ENCODE results near the gene C20orf204. TPM values are rescaled to one million over a fixed set of nuclear protein-coding genes. Genes with fewer than 3 reads are reported as not detected.

The C20orf204 gene
- total and polyA plus RNA-seq, 2 donors (not counting 3 experiments of a cell fraction or from before 2014, with no cell fraction given): 2.8 to 5.8 TPM

DNA sequence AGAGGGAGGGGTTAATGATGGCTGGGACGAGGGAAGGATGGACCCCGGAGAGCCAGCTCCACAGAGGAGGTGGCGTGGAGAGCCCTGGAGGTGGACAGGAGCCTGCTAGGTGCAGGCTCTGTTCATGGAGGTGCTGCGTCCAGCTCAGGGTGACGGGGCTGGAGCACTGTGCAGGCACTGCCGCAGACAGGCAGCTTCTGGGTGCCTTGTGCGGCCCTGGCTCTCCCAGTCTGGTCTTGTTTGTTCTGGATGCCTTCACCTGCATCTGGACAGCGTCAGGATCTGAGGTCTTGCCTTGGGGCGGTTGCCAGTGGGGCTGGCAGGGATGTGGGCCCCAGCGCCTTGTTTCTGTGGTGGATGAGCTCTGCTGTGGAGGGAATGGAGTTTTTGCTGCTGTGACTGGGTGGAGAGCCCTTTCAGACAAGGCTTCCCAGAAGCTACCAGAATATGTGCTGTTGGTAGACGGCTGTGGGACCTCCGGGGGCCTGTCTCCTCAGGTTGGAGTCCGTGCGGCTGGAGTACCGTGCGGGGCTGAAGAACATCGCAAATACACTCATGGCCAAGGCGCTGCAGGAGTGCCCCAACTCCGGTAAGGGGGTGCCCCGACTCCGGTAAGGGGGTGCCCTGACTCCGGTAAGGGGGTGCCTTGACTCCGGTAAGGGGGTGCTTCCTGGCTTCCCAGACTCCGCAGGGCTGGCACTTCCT is 7.8 kb upstream of the C20orf204 start:
- H4K20me1 ChIP-seq (replicated peaks; ENCODE audit: control insufficient read depth, extremely low read depth, insufficient read depth, low read length): no peaks in the 10 kb centered on the region
- intact Hi-C loops (cut with micrococcal nuclease) (no loop called here), dilution Hi-C loops (cut with MboI; ENCODE audit: extremely low pct_ligation_motif_present, low sequenced_read_pairs) (no loop called here)
- DNase-seq (ENCODE audit: low read depth, low spot score) (no peak), FAIRE-seq (no peak)
- ChIA-PET CTCF (interaction anchor here (1.0 to 2.6 kb wide), 3 partner anchors 11 to 242 kb away, joined by 3 to 15 read pairs (median 5); no protein-coding TSS in a partner anchor), POLR2A (interaction anchor here (0.6 kb wide), 1 partner anchor 20 kb away, joined by 3 read pairs; no protein-coding TSS in a partner anchor)
- H3K79me2 ChIP-seq (ENCODE audit: control insufficient read depth, insufficient read depth, low read length): no peaks in the 10 kb centered on the region
- no peak overlapping the region for H2AFZ ChIP-seq (ENCODE audit: low read depth, low read length)
- H3K36me3 ChIP-seq (ENCODE audit: control insufficient read depth in 2 of 2, extremely low read depth in 1 of 2, insufficient read depth in 2 of 2, low read length in 2 of 2): peaks cover 13 to 62% of the 10 kb centered on the region in 2 experiments
- H3K9ac ChIP-seq (replicated peaks; ENCODE audit: extremely low read depth, insufficient read depth, low read length): no peak overlapping the region
- H3K9me1 ChIP-seq (replicated peaks; ENCODE audit: control insufficient read depth, extremely low read depth, insufficient read depth, low read length): no peaks in the 10 kb centered on the region
- no TSS peak for BruUV-seq (replicated peaks)
- H3K27ac ChIP-seq (ENCODE audit: insufficient read depth, low read depth, low read length): no peak overlapping the region
- H3K4me1 ChIP-seq (ENCODE audit: control insufficient read depth, extremely low read depth, insufficient read depth, low read length): no peaks in the 10 kb centered on the region
- H3K4me3 ChIP-seq (replicated peaks in 1 of 3; ENCODE audit: insufficient read depth in 1 of 3, low read depth in 1 of 3, low read length in 3 of 3): no peak overlapping the region
- H3K9me3 ChIP-seq (replicated peaks; ENCODE audit: control insufficient read depth, insufficient read depth, low read length): no peaks in the 10 kb centered on the region
- no peak overlapping the region for H3K4me2 ChIP-seq (ENCODE audit: insufficient read depth, low read length)
- H3K27me3 ChIP-seq (ENCODE audit: control insufficient read depth in 2 of 2, insufficient read depth in 2 of 2, low read length in 2 of 2): no peaks in the 10 kb centered on the region
- no peak for TF ChIP-seq POLR2A (IDR thresholded peaks at IDR 0.05; ENCODE audit: low read depth, low read length)
- no peak for TF ChIP-seq EZH2 (IDR thresholded peaks at IDR 0.05; ENCODE audit: borderline replicate concordance, low read depth, low read length, severe bottlenecking)
- TF ChIP-seq, protein P1, sequence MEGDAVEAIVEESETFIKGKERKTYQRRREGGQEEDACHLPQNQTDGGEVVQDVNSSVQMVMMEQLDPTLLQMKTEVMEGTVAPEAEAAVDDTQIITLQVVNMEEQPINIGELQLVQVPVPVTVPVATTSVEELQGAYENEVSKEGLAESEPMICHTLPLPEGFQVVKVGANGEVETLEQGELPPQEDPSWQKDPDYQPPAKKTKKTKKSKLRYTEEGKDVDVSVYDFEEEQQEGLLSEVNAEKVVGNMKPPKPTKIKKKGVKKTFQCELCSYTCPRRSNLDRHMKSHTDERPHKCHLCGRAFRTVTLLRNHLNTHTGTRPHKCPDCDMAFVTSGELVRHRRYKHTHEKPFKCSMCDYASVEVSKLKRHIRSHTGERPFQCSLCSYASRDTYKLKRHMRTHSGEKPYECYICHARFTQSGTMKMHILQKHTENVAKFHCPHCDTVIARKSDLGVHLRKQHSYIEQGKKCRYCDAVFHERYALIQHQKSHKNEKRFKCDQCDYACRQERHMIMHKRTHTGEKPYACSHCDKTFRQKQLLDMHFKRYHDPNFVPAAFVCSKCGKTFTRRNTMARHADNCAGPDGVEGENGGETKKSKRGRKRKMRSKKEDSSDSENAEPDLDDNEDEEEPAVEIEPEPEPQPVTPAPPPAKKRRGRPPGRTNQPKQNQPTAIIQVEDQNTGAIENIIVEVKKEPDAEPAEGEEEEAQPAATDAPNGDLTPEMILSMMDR (IDR thresholded peaks at IDR 0.05; ENCODE audit: extremely low read depth in 1 of 2, insufficient read depth in 1 of 2, low read depth in 1 of 2, low read length in 2 of 2): no peak
- no peak for TF ChIP-seq JUN (IDR thresholded peaks at IDR 0.05; ENCODE audit: borderline replicate concordance, insufficient read depth, insufficient read length, low read depth)
- no peak for TF ChIP-seq MYC (IDR thresholded peaks at IDR 0.05; ENCODE audit: low read depth, low read length)
- TF ChIP-seq GATA2 (IDR thresholded peaks at IDR 0.05; ENCODE audit: insufficient read depth, insufficient read length, low read depth, low read length): no peak
- TF ChIP-seq, protein P2, sequence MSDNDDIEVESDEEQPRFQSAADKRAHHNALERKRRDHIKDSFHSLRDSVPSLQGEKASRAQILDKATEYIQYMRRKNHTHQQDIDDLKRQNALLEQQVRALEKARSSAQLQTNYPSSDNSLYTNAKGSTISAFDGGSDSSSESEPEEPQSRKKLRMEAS (IDR thresholded peaks at IDR 0.05; ENCODE audit: insufficient read depth, insufficient read length): no peak
- no peak for TF ChIP-seq FOS (IDR thresholded peaks at IDR 0.05; ENCODE audit: borderline replicate concordance, insufficient read depth, low read length)
- TF ChIP-seq POLR2AphosphoS5 (IDR thresholded peaks at IDR 0.05; ENCODE audit: insufficient read depth, low read depth, low read length): no peak

Data from endothelial cell of umbilical vein (primary cell).